Bronchial epithelial cell (primary cell): ENCODE data around the gene DLGAP1. TPM values are rescaled to one million over a fixed set of nuclear protein-coding genes. Genes with fewer than 3 reads are reported as not detected.

Experiments used
- DNase-seq: peaks from one replicate; pipeline ENCODE4 v3.0.0-alpha.2; 2010; ENCODE audit warnings: low read depth
- FAIRE-seq: peaks from 2 replicates; lab custom pipeline; 2011; peaks lifted over from hg19 to GRCh38; lab: Jason Lieb, UNC
- H3K27me3 ChIP-seq: 2 replicates; pipeline ENCODE4 v1.5.1; 2011; ENCODE audit warnings: low read length; ENCODE audit not compliant: control insufficient read depth, insufficient read depth
- H3K36me3 ChIP-seq: 2 replicates; pipeline ENCODE4 v1.5.1; 2011; ENCODE audit warnings: low read length; ENCODE audit not compliant: control insufficient read depth, insufficient read depth
- H3K4me3 ChIP-seq: 2 replicates; pipeline ENCODE4 v1.5.1; 2011; ENCODE audit warnings: mild to moderate bottlenecking, low read depth, low read length, control low read depth
- total RNA-seq: library from RNA; depleted of rRNA; stranded (reverse); fragments of >200 nt; gene quantifications from 2 replicates; pipeline ENCODE4 v1.2.1, GENCODE V29; 2014
- TF ChIP-seq, protein P1 (sequence below): IDR thresholded peaks from 2 replicates; pipeline ENCODE4 v1.5.1; 2011; ENCODE audit warnings: mild to moderate bottlenecking, moderate library complexity, low read length, control low read depth, inconsistent platforms; ENCODE audit not compliant: insufficient read depth, severe bottlenecking

DLGAP1 gene
- total RNA-seq, 1 donor from 2014 or later, result not detected

DNA sequence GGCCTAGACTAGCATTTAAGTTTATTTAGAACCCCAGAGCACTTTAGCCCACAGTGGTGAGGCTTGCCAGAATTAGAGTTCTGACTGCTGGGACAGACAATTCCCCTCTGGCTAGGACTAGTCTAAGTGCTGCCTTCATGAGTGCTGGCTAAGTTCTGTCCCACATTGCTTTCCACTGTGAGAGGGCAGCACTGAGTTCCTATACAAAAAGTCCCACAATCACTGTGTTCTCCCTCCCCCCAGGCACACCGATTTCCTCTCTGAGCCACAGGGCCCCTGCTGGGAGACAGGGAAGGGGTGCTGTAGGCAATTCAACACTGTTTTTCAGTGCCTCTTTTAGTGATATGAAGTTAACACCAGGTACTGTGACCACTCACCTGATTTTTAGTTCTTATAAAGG lies 310.9 kb downstream of the DLGAP1 start:
- FAIRE-seq (no peak), DNase-seq (no peak)
- H3K27me3 ChIP-seq, result no peaks in the 10 kb centered on the region
- TF ChIP-seq, protein P1, sequence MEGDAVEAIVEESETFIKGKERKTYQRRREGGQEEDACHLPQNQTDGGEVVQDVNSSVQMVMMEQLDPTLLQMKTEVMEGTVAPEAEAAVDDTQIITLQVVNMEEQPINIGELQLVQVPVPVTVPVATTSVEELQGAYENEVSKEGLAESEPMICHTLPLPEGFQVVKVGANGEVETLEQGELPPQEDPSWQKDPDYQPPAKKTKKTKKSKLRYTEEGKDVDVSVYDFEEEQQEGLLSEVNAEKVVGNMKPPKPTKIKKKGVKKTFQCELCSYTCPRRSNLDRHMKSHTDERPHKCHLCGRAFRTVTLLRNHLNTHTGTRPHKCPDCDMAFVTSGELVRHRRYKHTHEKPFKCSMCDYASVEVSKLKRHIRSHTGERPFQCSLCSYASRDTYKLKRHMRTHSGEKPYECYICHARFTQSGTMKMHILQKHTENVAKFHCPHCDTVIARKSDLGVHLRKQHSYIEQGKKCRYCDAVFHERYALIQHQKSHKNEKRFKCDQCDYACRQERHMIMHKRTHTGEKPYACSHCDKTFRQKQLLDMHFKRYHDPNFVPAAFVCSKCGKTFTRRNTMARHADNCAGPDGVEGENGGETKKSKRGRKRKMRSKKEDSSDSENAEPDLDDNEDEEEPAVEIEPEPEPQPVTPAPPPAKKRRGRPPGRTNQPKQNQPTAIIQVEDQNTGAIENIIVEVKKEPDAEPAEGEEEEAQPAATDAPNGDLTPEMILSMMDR, result no peak
- H3K4me3 ChIP-seq, result no peak overlapping the region
- no peaks in the 10 kb centered on the region for H3K36me3 ChIP-seq

DNA sequence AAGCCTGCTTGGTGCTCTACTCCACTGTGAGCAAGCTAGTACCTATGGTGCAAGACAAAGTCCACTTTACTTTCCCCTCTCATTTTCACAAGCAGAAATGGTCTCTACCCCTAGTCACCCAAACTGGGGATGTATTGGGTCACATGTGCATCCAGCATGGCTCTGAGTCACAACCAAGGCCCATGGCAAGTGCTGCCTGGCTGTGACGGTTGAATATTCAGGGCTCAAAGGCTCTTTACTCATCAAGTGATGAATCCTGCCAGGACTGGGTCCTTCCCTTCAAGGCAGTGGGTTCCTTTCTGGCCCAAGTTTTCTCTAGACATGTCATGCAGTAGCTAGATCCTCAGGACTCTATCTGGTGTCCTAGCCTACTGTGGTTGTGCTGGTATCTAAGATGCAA lies 311.5 kb downstream of the DLGAP1 start:
- TF ChIP-seq, protein P1, result no peak
- Histone ChIP-seq H3K27me3 (no peaks in the 10 kb centered on the region), H3K4me3 (no peak overlapping the region), H3K36me3 (no peaks in the 10 kb centered on the region)
- FAIRE-seq (no peak), DNase-seq (no peak)

DNA sequence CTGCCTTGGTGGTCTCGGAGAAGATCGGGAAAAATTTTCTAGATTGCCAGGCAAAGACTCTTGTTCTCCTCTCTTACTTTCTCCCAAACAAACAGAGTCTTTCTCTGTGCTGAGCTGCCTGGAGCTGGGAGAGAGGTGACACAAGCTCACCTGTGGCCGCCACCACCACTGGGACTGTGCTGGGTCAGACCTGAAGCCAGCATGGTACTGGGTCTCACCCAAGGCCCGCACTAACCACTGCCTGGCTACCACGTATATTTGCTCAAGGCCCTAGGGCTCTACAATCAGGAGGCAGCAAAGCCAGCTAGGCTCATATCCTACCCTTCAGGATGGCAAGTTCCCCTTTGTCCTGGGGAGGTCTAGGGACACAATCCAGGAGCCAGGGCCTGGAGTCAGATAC lies 312.2 kb downstream of the DLGAP1 start:
- no peaks in the 10 kb centered on the region for H3K36me3 ChIP-seq
- FAIRE-seq (no peak), DNase-seq (no peak)
- TF ChIP-seq, protein P1, result no peak
- H3K27me3 ChIP-seq, result no peaks in the 10 kb centered on the region
- H3K4me3 ChIP-seq, result no peak overlapping the region

DNA sequence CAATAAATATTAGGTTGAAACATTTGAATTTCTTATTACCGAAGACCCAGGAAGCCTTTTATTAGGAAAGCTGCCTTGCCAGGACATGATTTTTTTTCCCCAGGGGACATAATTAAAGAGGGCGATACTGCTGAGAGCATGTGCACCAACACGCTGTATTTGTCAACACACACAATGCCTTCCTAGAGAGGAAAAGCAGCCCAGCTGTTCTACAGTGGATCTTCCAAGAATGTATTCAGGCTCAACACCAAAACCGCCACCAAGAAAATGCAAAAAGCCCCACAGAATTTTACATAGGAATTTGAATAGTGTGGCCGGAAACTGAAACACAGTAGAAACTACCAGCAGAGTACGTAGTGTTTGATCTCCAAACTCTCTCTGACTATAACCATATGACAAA lies 320.4 kb downstream of the DLGAP1 start:
- TF ChIP-seq, protein P1, result no peak
- DNase-seq (no peak), FAIRE-seq (no peak)
- no peaks in the 10 kb centered on the region for H3K36me3 ChIP-seq
- H3K4me3 ChIP-seq, result no peak overlapping the region
- H3K27me3 ChIP-seq, result no peaks in the 10 kb centered on the region

DNA sequence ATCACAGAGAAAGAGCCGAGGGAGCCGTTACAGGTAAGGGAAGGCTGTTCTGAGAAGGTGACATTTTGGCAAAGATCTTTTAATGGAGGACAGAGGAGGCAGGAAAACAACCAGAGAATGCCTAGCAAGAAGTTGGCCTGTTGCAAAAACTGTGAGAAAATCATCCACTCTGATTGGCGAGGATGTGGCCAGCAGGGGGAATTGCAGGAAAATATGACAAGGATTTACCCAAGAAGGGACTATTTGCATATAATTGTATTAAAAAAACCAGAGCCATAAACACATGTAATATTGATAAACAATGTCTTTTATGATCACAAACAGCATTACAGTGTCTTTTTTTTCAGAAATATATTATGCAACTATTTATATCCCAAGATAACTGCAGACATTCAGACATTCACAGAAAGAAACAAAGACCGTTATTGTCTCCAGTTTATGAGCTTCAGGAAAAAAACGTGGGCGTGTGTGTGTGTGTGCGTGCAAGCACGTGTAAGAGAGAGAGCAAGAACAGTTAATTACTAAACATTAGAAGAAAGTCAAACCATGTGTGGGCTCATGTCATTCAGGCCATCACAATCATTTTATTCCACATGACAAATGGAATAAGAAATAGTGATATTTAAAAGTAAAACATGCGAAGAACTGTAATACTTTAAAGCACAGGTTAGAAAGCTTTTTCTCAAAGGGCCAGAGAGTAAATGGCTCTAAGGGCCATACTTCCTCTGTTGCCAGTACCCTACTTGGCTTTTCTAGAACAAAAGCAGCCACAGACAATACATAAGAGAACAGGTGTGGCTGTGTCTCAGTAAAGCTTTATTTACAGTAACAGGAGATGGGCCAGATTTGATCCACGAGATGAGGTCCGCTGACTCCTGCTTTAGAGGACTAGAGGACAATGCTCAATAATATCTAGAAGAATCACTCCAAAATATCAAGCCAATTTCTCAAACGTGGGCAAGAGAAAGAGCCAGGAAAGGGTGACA lies 324.1 kb downstream of the DLGAP1 start:
- TF ChIP-seq, protein P1, result no peak
- no peak for FAIRE-seq

DNA sequence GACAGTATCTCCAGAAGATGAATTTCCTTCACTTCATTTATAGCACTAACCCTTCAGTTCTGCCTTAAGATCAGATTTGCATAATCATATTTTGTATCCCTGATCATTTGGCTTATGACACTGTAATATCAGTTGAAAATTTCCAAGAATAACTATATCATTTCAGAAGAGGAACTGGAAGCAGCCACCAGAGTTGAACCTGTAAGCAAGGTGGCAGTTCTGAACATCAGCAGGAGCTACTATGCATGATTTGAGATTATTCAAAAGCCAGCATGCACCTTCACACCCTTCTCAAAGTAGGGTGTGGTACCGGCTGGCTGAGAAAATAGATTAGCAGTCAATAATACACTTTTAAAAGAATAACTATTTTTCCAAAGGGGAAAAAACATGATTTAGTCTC lies 328.2 kb downstream of the DLGAP1 start:
- no peaks in the 10 kb centered on the region for H3K27me3 ChIP-seq
- no peak for FAIRE-seq
- TF ChIP-seq, protein P1, result no peak
- no peak overlapping the region for H3K4me3 ChIP-seq
- DNase-seq, result no peak
- H3K36me3 ChIP-seq, result no peaks in the 10 kb centered on the region

More for the DNA sequence above, 324.1 kb downstream of the DLGAP1 start:
- DNase-seq, result no peak
- Histone ChIP-seq H3K36me3 (no peaks in the 10 kb centered on the region), H3K4me3 (no peak overlapping the region), H3K27me3 (no peaks in the 10 kb centered on the region)
